ENCODE results near the gene TECRL.

Gene TECRL, protein sequence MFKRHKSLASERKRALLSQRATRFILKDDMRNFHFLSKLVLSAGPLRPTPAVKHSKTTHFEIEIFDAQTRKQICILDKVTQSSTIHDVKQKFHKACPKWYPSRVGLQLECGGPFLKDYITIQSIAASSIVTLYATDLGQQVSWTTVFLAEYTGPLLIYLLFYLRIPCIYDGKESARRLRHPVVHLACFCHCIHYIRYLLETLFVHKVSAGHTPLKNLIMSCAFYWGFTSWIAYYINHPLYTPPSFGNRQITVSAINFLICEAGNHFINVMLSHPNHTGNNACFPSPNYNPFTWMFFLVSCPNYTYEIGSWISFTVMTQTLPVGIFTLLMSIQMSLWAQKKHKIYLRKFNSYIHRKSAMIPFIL

DNA sequence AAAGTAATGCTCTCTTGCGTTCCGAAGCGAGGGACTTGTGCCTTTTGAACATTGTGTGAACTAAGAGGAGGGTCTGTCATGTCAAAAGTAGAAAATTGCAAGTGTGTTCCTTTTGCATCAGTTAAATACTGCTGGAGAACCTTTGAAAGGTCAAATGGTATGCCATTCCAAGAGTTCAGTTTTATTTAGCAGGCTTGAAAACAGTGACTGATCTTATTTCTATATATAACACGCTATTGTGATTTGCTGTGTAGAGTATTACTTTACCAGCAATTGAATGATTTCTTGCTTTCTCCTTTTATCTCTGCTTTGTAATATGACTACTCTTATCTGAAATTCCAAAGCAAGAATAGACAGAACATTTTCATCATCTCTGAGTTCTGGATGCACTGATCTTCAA lies at the start of gene TECRL:
TSS of gene TECRL (minus strand) at position 151 of the 400 bp plus-strand sequence. CDS start at position 52, 99 bp downstream.
- DNase-seq (ENCODE audit: low spot score), result no peak
- TF ChIP-seq, protein P1, sequence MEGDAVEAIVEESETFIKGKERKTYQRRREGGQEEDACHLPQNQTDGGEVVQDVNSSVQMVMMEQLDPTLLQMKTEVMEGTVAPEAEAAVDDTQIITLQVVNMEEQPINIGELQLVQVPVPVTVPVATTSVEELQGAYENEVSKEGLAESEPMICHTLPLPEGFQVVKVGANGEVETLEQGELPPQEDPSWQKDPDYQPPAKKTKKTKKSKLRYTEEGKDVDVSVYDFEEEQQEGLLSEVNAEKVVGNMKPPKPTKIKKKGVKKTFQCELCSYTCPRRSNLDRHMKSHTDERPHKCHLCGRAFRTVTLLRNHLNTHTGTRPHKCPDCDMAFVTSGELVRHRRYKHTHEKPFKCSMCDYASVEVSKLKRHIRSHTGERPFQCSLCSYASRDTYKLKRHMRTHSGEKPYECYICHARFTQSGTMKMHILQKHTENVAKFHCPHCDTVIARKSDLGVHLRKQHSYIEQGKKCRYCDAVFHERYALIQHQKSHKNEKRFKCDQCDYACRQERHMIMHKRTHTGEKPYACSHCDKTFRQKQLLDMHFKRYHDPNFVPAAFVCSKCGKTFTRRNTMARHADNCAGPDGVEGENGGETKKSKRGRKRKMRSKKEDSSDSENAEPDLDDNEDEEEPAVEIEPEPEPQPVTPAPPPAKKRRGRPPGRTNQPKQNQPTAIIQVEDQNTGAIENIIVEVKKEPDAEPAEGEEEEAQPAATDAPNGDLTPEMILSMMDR (IDR thresholded peaks at IDR 0.05; ENCODE audit: extremely low read depth, missing control alignments), result no peak

DNA sequence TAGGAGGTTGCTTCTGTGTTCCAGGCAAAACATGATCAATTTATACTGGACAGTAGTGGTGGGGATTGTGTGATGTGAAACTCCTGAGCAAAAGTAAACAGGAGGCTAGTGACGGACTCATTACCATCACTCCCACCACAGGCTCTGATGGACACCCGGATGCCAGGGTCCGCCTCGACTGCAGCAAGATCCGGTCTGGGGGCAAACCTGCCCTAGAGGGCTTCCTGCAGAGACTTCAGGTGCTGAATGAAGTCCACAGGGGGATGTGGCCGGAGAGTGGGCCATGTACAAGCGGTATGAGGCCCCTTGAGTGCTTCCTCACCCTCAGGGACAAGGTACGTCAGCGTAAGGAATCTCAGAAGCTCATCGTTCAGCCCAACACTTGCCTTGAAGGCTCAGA lies 23.4 kb upstream of the TECRL start:
- DNase-seq (ENCODE audit: low spot score), result no peak
- TF ChIP-seq, protein P1 (IDR thresholded peaks at IDR 0.05; ENCODE audit: extremely low read depth, missing control alignments), result no peak

DNA sequence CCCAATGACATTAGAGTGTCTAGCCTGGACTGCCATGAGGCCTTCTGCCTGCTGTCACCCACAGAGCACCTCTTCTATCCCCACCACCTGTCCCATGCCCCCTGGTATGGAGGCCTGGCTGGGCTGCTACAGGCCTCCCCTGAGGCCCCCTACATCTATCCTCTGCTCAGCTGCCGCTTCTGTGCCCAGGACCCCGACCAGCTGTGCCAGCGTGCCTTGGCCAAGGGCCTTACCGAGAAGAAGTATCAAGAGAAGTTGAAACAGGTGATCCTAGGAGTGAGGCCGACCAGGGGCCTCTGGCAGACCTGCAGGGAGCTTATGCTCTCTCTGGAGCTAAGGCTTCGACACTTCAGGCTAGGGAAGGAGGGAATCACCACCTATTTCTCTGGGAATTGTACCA lies 21.7 kb upstream of the TECRL start:
- no peak for DNase-seq (ENCODE audit: low spot score)
- TF ChIP-seq, protein P1 (IDR thresholded peaks at IDR 0.05; ENCODE audit: extremely low read depth, missing control alignments), result no peak

DNA sequence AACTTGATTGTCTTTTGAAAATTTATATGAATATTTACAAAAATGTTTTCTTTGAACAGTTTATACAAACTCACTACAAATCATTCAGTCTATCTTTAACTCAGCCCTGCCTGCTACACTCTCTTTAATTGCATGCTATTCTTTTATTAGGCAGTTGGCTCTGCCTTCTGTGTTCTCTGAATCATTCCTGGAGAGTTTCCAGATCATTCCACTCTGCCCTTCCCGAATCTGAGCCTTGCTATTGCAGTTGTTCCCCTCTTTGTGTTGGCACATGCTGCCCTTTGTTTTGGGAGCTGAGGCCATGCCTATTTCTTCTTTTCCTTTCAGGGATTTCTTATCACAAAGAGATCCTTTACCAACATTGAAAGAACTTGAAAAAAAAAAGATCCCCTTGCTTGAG lies 8.7 kb upstream of the TECRL start:
- no peak for DNase-seq (ENCODE audit: low spot score)
- TF ChIP-seq, protein P1 (IDR thresholded peaks at IDR 0.05; ENCODE audit: extremely low read depth, missing control alignments), result no peak

DNA sequence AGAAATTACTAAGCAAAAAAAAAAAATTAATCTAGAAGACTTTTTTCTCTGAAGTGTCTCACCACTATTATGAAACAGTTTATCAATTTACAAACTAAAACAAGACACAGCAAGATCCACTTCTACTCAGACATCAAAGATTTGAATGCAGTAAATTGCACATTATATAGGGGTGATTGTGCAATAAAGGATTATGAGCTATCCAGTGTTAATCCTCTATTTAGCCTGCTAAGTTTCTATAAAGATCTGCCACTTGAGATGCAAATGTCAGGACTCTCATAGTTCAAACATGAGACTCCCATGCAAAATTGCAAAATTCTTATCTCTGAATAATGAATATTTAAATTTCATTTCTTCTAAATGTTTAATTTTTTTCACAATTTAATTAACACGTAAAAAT lies 2.2 kb downstream of the TECRL start:
- no peak for DNase-seq (ENCODE audit: low spot score)
- TF ChIP-seq, protein P1 (IDR thresholded peaks at IDR 0.05; ENCODE audit: extremely low read depth, missing control alignments), result no peak

DNA sequence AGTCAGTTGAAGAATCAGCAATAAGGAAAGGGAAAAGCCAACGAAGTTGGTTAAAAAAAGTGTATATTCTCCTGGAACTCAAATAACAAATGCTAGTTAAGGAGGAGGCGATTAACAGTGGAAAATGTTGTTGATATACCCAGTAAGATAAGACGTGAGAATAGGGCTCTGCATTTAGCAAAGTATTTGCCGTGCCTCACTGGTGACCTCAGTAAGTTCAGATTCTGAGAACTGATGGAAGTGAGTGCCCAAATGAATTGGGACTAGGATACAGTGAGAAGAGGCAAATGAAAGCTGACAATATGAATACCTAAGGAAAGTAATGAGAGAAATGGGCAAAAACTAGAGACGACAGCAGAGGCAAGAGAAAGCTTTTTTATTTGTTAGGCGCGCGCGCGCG lies 3.5 kb downstream of the TECRL start:
- TF ChIP-seq, protein P1 (IDR thresholded peaks at IDR 0.05; ENCODE audit: extremely low read depth, missing control alignments), result no peak
- no peak for DNase-seq (ENCODE audit: low spot score)

DNA sequence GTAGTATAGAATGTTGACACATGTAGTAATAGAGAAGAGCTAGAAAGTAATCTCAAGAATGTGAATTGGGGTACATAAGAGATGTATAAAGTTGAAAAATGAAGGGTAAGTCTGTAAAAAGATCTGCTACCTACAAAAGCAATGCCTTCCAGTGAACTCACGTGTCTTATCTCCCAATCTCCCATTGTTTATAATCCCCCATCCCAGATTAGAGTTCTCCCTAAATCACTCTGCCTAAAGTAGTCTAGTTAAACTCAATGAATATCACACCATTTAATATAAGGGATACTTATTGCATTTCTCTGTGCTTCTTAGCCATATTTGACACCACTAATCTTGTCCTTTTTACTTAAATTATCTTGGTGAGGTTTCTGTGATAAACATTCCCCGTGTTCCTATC lies 6.6 kb downstream of the TECRL start:
- no peak for DNase-seq (ENCODE audit: low spot score)
- TF ChIP-seq, protein P1 (IDR thresholded peaks at IDR 0.05; ENCODE audit: extremely low read depth, missing control alignments), result no peak

All from GM20000 (cell line).